ENCODE results near the gene PTTG1IP.

Gene PTTG1IP

GRCh38 chr21:44849616-44850130 is 23.8 kb downstream of the PTTG1IP start:
- Histone ChIP-seq H3K9me3 (no peaks in the 10 kb centered on the region), H3K4me3 (ENCODE audit: low read depth, low read length) (no peak overlapping the region), H3K4me1 (0 out of 2 replicates have a peak, but pooled peaks cover 5% of the 10 kb centered on the region), H3K36me3 (peaks cover 32% of the 10 kb centered on the region), H3K27me3 (no peaks in the 10 kb centered on the region)
- DNase-seq: no peak
- TF ChIP-seq, protein P1, sequence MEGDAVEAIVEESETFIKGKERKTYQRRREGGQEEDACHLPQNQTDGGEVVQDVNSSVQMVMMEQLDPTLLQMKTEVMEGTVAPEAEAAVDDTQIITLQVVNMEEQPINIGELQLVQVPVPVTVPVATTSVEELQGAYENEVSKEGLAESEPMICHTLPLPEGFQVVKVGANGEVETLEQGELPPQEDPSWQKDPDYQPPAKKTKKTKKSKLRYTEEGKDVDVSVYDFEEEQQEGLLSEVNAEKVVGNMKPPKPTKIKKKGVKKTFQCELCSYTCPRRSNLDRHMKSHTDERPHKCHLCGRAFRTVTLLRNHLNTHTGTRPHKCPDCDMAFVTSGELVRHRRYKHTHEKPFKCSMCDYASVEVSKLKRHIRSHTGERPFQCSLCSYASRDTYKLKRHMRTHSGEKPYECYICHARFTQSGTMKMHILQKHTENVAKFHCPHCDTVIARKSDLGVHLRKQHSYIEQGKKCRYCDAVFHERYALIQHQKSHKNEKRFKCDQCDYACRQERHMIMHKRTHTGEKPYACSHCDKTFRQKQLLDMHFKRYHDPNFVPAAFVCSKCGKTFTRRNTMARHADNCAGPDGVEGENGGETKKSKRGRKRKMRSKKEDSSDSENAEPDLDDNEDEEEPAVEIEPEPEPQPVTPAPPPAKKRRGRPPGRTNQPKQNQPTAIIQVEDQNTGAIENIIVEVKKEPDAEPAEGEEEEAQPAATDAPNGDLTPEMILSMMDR (IDR thresholded peaks at IDR 0.05; ENCODE audit: low read depth, low read length): no peak

- DNase-seq: no peak
- no peaks in the 10 kb centered on the region for H3K9me3 ChIP-seq
- no peaks in the 10 kb centered on the region for H3K27me3 ChIP-seq
- H3K4me1 ChIP-seq: 0 out of 2 replicates have a peak, but pooled peaks cover 5% of the 10 kb centered on the region
- peaks cover 30% of the 10 kb centered on the region for H3K36me3 ChIP-seq
- no peak overlapping the region for H3K4me3 ChIP-seq (ENCODE audit: low read depth, low read length)
- TF ChIP-seq, protein P1 (IDR thresholded peaks at IDR 0.05; ENCODE audit: low read depth, low read length): no peak
Observed at GRCh38 chr21:44848821-44849521, 24.5 kb downstream of the PTTG1IP start.

GRCh38 chr21:44847261-44848056 is 26.0 kb downstream of the PTTG1IP start:
- Histone ChIP-seq H3K4me3 (ENCODE audit: low read depth, low read length) (no peak overlapping the region), H3K27me3 (no peaks in the 10 kb centered on the region), H3K36me3 (peaks cover 23% of the 10 kb centered on the region), H3K9me3 (no peaks in the 10 kb centered on the region), H3K4me1 (0 out of 2 replicates have a peak, but pooled peaks cover 5% of the 10 kb centered on the region)
- DNase-seq: no peak
- TF ChIP-seq, protein P1 (IDR thresholded peaks at IDR 0.05; ENCODE audit: low read depth, low read length): no peak

GRCh38 chr21:44846485-44847260 is 26.8 kb downstream of the PTTG1IP start:
- TF ChIP-seq, protein P1 (IDR thresholded peaks at IDR 0.05; ENCODE audit: low read depth, low read length): no peak
- Histone ChIP-seq H3K9me3 (no peaks in the 10 kb centered on the region), H3K36me3 (peaks cover 19% of the 10 kb centered on the region), H3K27me3 (no peaks in the 10 kb centered on the region), H3K4me3 (ENCODE audit: low read depth, low read length) (peak overlapping the region; percentile 44), H3K4me1 (0 out of 2 replicates have a peak, but pooled peaks cover 5% of the 10 kb centered on the region)
- DNase-seq: no peak

DNA sequence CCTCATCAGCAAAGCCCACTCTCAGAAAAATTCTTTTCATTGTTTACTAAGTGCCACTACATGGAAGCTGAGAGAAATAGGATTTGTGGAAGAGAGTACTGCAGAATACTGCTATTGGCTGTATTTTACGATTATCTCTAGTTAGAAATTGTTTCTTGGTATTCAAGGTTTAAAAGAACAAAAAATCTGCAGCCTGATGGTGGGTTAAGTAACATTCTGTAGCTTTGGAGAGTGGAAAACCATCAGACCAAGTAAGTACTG is 27.3 kb downstream of the PTTG1IP start:
- Histone ChIP-seq H3K27me3 (no peaks in the 10 kb centered on the region), H3K9me3 (no peaks in the 10 kb centered on the region), H3K4me1 (0 out of 2 replicates have a peak, but pooled peaks cover 5% of the 10 kb centered on the region), H3K36me3 (peaks cover 16% of the 10 kb centered on the region), H3K4me3 (ENCODE audit: low read depth, low read length) (peak overlapping the region; percentile 44)
- TF ChIP-seq, protein P1 (IDR thresholded peaks at IDR 0.05; ENCODE audit: low read depth, low read length): no peak
- no peak for DNase-seq

Data from BE2C (cell line).